Astrocyte (in vitro differentiated cells and primary cell): ENCODE measurements around the gene FBXO46.

ENCODE experiments used
- EZH2 ChIP-seq: IDR thresholded peaks from 2 replicates; pipeline ENCODE4 v1.6.1; 2012; ENCODE audit warnings: mild to moderate bottlenecking, low read length, inconsistent platforms; ENCODE audit not compliant: insufficient read depth
- TF ChIP-seq, protein P1 (sequence below): IDR thresholded peaks from 2 replicates; pipeline ENCODE4 v1.5.1; 2011; ENCODE audit warnings: low read depth, mild to moderate bottlenecking, inconsistent platforms, low read length, moderate library complexity; ENCODE audit not compliant: insufficient read depth

GRCh38 chr19:45670670-45671453 is 59.8 kb downstream of the FBXO46 start:
- TF ChIP-seq, protein P1, sequence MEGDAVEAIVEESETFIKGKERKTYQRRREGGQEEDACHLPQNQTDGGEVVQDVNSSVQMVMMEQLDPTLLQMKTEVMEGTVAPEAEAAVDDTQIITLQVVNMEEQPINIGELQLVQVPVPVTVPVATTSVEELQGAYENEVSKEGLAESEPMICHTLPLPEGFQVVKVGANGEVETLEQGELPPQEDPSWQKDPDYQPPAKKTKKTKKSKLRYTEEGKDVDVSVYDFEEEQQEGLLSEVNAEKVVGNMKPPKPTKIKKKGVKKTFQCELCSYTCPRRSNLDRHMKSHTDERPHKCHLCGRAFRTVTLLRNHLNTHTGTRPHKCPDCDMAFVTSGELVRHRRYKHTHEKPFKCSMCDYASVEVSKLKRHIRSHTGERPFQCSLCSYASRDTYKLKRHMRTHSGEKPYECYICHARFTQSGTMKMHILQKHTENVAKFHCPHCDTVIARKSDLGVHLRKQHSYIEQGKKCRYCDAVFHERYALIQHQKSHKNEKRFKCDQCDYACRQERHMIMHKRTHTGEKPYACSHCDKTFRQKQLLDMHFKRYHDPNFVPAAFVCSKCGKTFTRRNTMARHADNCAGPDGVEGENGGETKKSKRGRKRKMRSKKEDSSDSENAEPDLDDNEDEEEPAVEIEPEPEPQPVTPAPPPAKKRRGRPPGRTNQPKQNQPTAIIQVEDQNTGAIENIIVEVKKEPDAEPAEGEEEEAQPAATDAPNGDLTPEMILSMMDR = no peak
- no peak for TF ChIP-seq EZH2
